SK-N-SH (cell line): ENCODE results near the gene ARIH2.

ENCODE experiments used
- CHD2 ChIP-seq: fragments of 150-350 bp; IDR thresholded peaks from 2 replicates; pipeline ENCODE4 v1.6.1; 2018; ENCODE audit warnings: low read length; ENCODE audit not compliant: partially characterized antibody
- EP300 ChIP-seq, 2 experiments: IDR thresholded peaks; 2 replicates each; pipeline versions ENCODE4 v1.4.0 to v1.6.1; 2012; ENCODE audit warnings: borderline replicate concordance in 1 of 2, low read depth in 1 of 2, low read length in 1 of 2
- FOXM1 ChIP-seq: IDR thresholded peaks from 2 replicates; pipeline ENCODE4 v1.4.0; 2012; ENCODE audit warnings: low read depth, mild to moderate bottlenecking
- POLR2AphosphoS5 ChIP-seq: IDR thresholded peaks from 2 replicates; pipeline ENCODE4 v1.6.1; 2012; ENCODE audit warnings: low read depth, low read length
- TF ChIP-seq, protein P1 (sequence below): fragments of 200-600 bp; sonication (generic); IDR thresholded peaks from 2 replicates; pipeline ENCODE4 v1.6.1; 2017; ENCODE audit warnings: antibody characterized with exemption, mild to moderate bottlenecking, moderate library complexity

DNA sequence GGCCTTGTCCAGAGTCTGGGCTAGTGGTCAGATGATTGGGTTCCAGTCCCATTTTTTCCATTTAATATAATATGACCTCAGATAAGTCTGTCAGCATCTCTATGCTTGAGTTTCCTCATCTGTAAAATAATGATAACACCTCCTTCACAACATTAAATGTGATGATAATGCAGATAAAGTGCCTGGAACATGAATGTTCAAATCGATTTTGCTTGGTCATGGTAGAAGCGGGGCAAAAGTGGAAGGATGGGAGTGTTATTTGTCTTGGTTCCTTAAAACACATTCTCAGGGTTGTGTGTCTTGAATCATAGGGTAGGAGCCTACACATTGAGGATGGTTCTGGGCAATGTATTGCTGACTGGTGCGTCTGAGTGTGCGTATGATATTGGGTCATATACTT is 16.9 kb downstream of the ARIH2 start:
- TF ChIP-seq, protein P1, sequence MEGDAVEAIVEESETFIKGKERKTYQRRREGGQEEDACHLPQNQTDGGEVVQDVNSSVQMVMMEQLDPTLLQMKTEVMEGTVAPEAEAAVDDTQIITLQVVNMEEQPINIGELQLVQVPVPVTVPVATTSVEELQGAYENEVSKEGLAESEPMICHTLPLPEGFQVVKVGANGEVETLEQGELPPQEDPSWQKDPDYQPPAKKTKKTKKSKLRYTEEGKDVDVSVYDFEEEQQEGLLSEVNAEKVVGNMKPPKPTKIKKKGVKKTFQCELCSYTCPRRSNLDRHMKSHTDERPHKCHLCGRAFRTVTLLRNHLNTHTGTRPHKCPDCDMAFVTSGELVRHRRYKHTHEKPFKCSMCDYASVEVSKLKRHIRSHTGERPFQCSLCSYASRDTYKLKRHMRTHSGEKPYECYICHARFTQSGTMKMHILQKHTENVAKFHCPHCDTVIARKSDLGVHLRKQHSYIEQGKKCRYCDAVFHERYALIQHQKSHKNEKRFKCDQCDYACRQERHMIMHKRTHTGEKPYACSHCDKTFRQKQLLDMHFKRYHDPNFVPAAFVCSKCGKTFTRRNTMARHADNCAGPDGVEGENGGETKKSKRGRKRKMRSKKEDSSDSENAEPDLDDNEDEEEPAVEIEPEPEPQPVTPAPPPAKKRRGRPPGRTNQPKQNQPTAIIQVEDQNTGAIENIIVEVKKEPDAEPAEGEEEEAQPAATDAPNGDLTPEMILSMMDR = no peak
- TF ChIP-seq FOXM1 (no peak), CHD2 (no peak), POLR2AphosphoS5 (no peak), EP300 (IDR thresholded peaks at IDR 0.05; ENCODE audit: borderline replicate concordance in 1 of 2, low read depth in 1 of 2, low read length in 1 of 2) (no peak)
